ENCODE measurements around the gene SOX5.

GRCh38 chr12:23503544-23503943 lies 445.9 kb downstream of the SOX5 start:
- TF ChIP-seq POLR2AphosphoS5 (IDR thresholded peaks at IDR 0.05; ENCODE audit: insufficient read depth in 1 of 2, low read depth in 1 of 2): no peak
- no peak for TF ChIP-seq CTCF (IDR thresholded peaks at IDR 0.05)
- no peak for TF ChIP-seq POLR2A (IDR thresholded peaks at IDR 0.05)

All from vagina (tissue), 2 donors.